K562 (cell line): ENCODE data around the gene ZNF275. TPM values are rescaled to one million over a fixed set of nuclear protein-coding genes. Genes with fewer than 3 reads are reported as not detected.
A peak's percentile ranks its signal among the peaks of the same experiment; 100 is the strongest.

Experiments used
- BHLHE40 ChIP-seq: IDR thresholded peaks from 2 replicates; pipeline ENCODE4 v1.6.1; 2011; ENCODE audit warnings: low read length, improper control_type of control experiment
- E2F5 ChIP-seq: sonication (generic); formaldehyde crosslinking; IDR thresholded peaks from 2 replicates; pipeline ENCODE4 v1.8.0; 2022; ENCODE audit warnings: mild to moderate bottlenecking, missing genetic modification reagents
- JUND ChIP-seq, 2 experiments: IDR thresholded peaks; 2 replicates in 1 of 2; 3 replicates in 1 of 2; pipeline ENCODE4 v1.6.1; 2011; ENCODE audit warnings: borderline replicate concordance in 2 of 2, low read depth in 2 of 2, low read length in 2 of 2, improper control_type of control experiment in 1 of 2, missing biosample characterization in 1 of 2, missing genetic modification characterization in 1 of 2, missing genetic modification reagents in 1 of 2
- KAT7 ChIP-seq: sonication (generic); formaldehyde crosslinking; IDR thresholded peaks from 2 replicates; pipeline ENCODE4 v1.8.0; 2022; ENCODE audit warnings: missing genetic modification reagents, mild to moderate bottlenecking, borderline replicate concordance
- KLF10 ChIP-seq: fragments of 250-450 bp; sonication (Bioruptor Pico); IDR thresholded peaks from 2 replicates; pipeline ENCODE4 v1.6.1; 2021; ENCODE audit warnings: matching md5 sums
- MLX ChIP-seq, 2 experiments: fragments of 450-650 bp in 1 of 2; sonication (generic) in 1 of 2; formaldehyde crosslinking; conservative IDR thresholded peaks; 2 replicates each; pipeline versions ENCODE4 v1.4.0 to v1.8.1; 2020 to 2022; ENCODE audit warnings: mild to moderate bottlenecking in 1 of 2, missing genetic modification reagents in 1 of 2
- NCOA6 ChIP-seq: fragments of 450-650 bp; IDR thresholded peaks from 2 replicates; pipeline ENCODE4 v1.6.1; 2017; ENCODE audit warnings: mild to moderate bottlenecking
- NR3C1 ChIP-seq: sonication (generic); formaldehyde crosslinking; IDR thresholded peaks from 2 replicates; pipeline ENCODE4 v1.8.1; 2022; ENCODE audit warnings: missing genetic modification reagents
- RBBP5 ChIP-seq: fragments of 200-600 bp; sonication (generic); IDR thresholded peaks from 2 replicates; pipeline ENCODE4 v1.6.1; 2012; ENCODE audit warnings: borderline replicate concordance, mild to moderate bottlenecking, low read length, control low read depth, inconsistent platforms; ENCODE audit not compliant: insufficient read depth, poor library complexity, severe bottlenecking
- RBM25 ChIP-seq: fragments of 200-400 bp; formaldehyde crosslinking; IDR thresholded peaks from 2 replicates; pipeline ENCODE4 v1.6.1; 2018; ENCODE audit warnings: low read length, low read depth, moderate library complexity; ENCODE audit not compliant: severe bottlenecking
- RFX5 ChIP-seq: IDR thresholded peaks from 2 replicates; pipeline ENCODE4 v1.6.1; 2011; ENCODE audit warnings: low read depth, mild to moderate bottlenecking, improper control_type of control experiment, low read length
- SETDB1 ChIP-seq: IDR thresholded peaks from one replicate; pipeline ENCODE4 v1.6.1; 2012; ENCODE audit warnings: low read length, control low read depth, inconsistent platforms
- SMC3 ChIP-seq: conservative IDR thresholded peaks from 2 replicates; pipeline ENCODE4 v1.6.1; 2011; ENCODE audit warnings: low read depth, low read length, improper control_type of control experiment; ENCODE audit not compliant: insufficient read depth
- SRSF1 ChIP-seq: fragments of 200-400 bp; formaldehyde crosslinking; IDR thresholded peaks from 2 replicates; pipeline ENCODE4 v1.6.1; 2017; ENCODE audit warnings: mild to moderate bottlenecking, low read depth, low read length, moderate library complexity
- THRAP3 ChIP-seq: fragments of 450-650 bp; IDR thresholded peaks from 2 replicates; pipeline ENCODE4 v1.6.1; 2016; ENCODE audit warnings: mild to moderate bottlenecking, inconsistent platforms, borderline replicate concordance
- THRB ChIP-seq: fragments of 450-650 bp; formaldehyde crosslinking; conservative IDR thresholded peaks from 2 replicates; pipeline ENCODE4 v1.4.0; 2022; ENCODE audit warnings: mild to moderate bottlenecking, missing genetic modification characterization
- ZFPM2 ChIP-seq: fragments of 250-450 bp; sonication (Bioruptor Pico); IDR thresholded peaks from 2 replicates; pipeline ENCODE4 v1.5.1; 2022; ENCODE audit warnings: mild to moderate bottlenecking
- ZNF263 ChIP-seq: sonication (generic); formaldehyde crosslinking; IDR thresholded peaks from 2 replicates; pipeline ENCODE4 v1.8.0; 2022; ENCODE audit warnings: mild to moderate bottlenecking, missing genetic modification reagents, borderline replicate concordance
- ZNF280B ChIP-seq: fragments of 250-450 bp; sonication (Bioruptor Pico); IDR thresholded peaks from 2 replicates; pipeline ENCODE4 v1.5.1; 2021; ENCODE audit warnings: mild to moderate bottlenecking
- polyA plus RNA-seq, 8 experiments: library from polyadenylated mRNA; depleted of rRNA in 4 of 8; stranded (reverse) in 5 of 8; unstranded in 3 of 8; fragments of >200 nt; fragmentation: Nextera tagmentation in 2 of 8; fragmentation: Illumina TruSeq in 1 of 8; extraction: Ambion mirVana in 2 of 8; extraction: Trizol in 1 of 8; gene quantifications; 2 replicates each; pipeline versions ENCODE4 v1.2.1 to v1.2.3, GENCODE V29; 2011 to 2014; ENCODE audit warnings: inconsistent platforms in 1 of 8, missing spikeins in 1 of 8
- total RNA-seq, 7 experiments: library from RNA; depleted of rRNA in 6 of 7; stranded (reverse); fragments of >200 nt in 6 of 7; fragmentation: Illumina TruSeq in 2 of 7; extraction: Trizol in 2 of 7; gene quantifications; 2 replicates each; pipeline versions ENCODE4 v1.2.1 to v1.2.3, GENCODE V29; 2011 to 2021; ENCODE audit warnings: low replicate concordance in 1 of 7
- TF ChIP-seq, protein P1 (sequence below): fragments of 150-350 bp; IDR thresholded peaks from 2 replicates; pipeline ENCODE4 v1.6.1; 2014; ENCODE audit warnings: low read depth, mild to moderate bottlenecking, low read length, borderline replicate concordance

The ZNF275 gene
- total and polyA plus RNA-seq, 9 of the 15 experiments (the other 6 are each of a cell fraction or from before 2014, with no cell fraction given): 2.1 to 19.1 (median 12.0) TPM

- TF ChIP-seq RBBP5: no peak
- TF ChIP-seq, protein P1, sequence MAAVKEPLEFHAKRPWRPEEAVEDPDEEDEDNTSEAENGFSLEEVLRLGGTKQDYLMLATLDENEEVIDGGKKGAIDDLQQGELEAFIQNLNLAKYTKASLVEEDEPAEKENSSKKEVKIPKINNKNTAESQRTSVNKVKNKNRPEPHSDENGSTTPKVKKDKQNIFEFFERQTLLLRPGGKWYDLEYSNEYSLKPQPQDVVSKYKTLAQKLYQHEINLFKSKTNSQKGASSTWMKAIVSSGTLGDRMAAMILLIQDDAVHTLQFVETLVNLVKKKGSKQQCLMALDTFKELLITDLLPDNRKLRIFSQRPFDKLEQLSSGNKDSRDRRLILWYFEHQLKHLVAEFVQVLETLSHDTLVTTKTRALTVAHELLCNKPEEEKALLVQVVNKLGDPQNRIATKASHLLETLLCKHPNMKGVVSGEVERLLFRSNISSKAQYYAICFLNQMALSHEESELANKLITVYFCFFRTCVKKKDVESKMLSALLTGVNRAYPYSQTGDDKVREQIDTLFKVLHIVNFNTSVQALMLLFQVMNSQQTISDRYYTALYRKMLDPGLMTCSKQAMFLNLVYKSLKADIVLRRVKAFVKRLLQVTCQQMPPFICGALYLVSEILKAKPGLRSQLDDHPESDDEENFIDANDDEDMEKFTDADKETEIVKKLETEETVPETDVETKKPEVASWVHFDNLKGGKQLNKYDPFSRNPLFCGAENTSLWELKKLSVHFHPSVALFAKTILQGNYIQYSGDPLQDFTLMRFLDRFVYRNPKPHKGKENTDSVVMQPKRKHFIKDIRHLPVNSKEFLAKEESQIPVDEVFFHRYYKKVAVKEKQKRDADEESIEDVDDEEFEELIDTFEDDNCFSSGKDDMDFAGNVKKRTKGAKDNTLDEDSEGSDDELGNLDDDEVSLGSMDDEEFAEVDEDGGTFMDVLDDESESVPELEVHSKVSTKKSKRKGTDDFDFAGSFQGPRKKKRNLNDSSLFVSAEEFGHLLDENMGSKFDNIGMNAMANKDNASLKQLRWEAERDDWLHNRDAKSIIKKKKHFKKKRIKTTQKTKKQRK: no peak
- TF ChIP-seq RFX5: no peak
- no peak for TF ChIP-seq NCOA6
- no peak for TF ChIP-seq ZFPM2
- TF ChIP-seq THRB (CRISPR knock-in tag): no peak
- TF ChIP-seq ZNF263 (CRISPR knock-in tag): no peak
- no peak for TF ChIP-seq THRAP3
- TF ChIP-seq BHLHE40: peak; percentile 57
- TF ChIP-seq KAT7: no peak
- no peak for TF ChIP-seq SRSF1
- TF ChIP-seq MLX (CRISPR knock-in tag; conservative IDR thresholded peaks at IDR 0.05): no peak
- no peak for TF ChIP-seq SMC3
- no peak for TF ChIP-seq RBM25
- TF ChIP-seq SETDB1: no peak
- TF ChIP-seq NR3C1 (CRISPR knock-in tag): no peak
- TF ChIP-seq ZNF280B (CRISPR knock-in tag): no peak
- 0 out of 2 replicates have a peak, but pooled peaks have one; percentile 55 for TF ChIP-seq JUND (IDR thresholded peaks at IDR 0.05; ENCODE audit: borderline replicate concordance, low read depth, low read length)
- TF ChIP-seq JUND (tag; IDR thresholded peaks at IDR 0.05; ENCODE audit: borderline replicate concordance, low read depth, low read length): peak; percentile 54; the same call in 1 of the 3 replicates
- TF ChIP-seq E2F5 (CRISPR knock-in tag): no peak
- no peak for TF ChIP-seq KLF10
These were observed 46.1 kb downstream of the ZNF275 start (continued) for GRCh38 chrX:153379971-153380581.
